ENCODE results near the gene UNC93B1.

Gene UNC93B1

GRCh38 chr11:68030318-68031143 lies 26.6 kb upstream of the UNC93B1 start, which contains the start of gene NDUFS8:
TSS of gene NDUFS8 (plus strand) at chr11:68030681. CDS start at chr11:68032152, 1,471 bp downstream.
- 0 to 1% methylated on average over 46 to 48 of the region's 56 CpGs for whole genome bisulfite sequencing, 2 experiments (ENCODE audit: insufficient coverage in 2 of 2)
- H3K4me3 ChIP-seq (ENCODE audit: extremely low read depth, insufficient read depth, low read length, poor library complexity, severe bottlenecking) = peak within 1 kb of the TSS; percentile 81
- H3K27ac ChIP-seq (ENCODE audit: low read depth, low read length, severe bottlenecking) = peak within 1 kb of the TSS; percentile 45
- peaks cover 36% of the 10 kb centered on the region for H3K36me3 ChIP-seq (ENCODE audit: control insufficient read depth, insufficient read depth, low read length)
- peaks cover 6% of the 10 kb centered on the region for H3K9me3 ChIP-seq (ENCODE audit: control insufficient read depth, low read length)
- peaks cover 9% of the 10 kb centered on the region for H3K4me1 ChIP-seq (ENCODE audit: control insufficient read depth, insufficient read depth, low read length, poor library complexity, severe bottlenecking)

GRCh38 chr11:68028802-68029545 lies 25.1 kb upstream of the UNC93B1 start:
- peaks cover 6% of the 10 kb centered on the region for H3K9me3 ChIP-seq (ENCODE audit: control insufficient read depth, low read length)
- peaks cover 21% of the 10 kb centered on the region for H3K36me3 ChIP-seq (ENCODE audit: control insufficient read depth, insufficient read depth, low read length)
- WGBS, 2 experiments (ENCODE audit: insufficient coverage in 2 of 2) = 96 to 99% methylated on average over 9 to 11 of the region's 12 CpGs
- peak overlapping the region; percentile 74 for H3K27ac ChIP-seq (ENCODE audit: low read depth, low read length, severe bottlenecking)
- H3K4me3 ChIP-seq (ENCODE audit: extremely low read depth, insufficient read depth, low read length, poor library complexity, severe bottlenecking) = no peak overlapping the region
- H3K4me1 ChIP-seq (ENCODE audit: control insufficient read depth, insufficient read depth, low read length, poor library complexity, severe bottlenecking) = peaks cover 9% of the 10 kb centered on the region

DNA sequence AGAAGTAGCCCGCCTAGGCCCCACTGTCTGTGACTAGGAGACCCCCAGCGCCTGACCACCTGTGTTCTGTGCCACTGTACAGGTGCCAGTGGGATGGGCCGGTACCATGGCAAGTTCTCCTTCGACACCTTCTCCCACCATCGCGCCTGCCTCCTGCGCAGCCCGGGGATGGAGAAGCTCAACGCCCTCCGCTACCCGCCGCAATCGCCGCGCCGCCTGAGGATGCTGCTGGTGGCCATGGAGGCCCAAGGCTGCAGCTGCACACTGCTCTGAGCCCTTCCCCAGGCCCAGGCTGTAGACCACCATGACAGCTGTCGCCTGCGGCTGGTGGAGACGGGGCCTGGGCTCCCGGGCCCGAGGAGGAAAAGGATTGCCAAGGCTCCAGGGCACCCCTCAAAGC lies 23.8 kb upstream of the UNC93B1 start:
- WGBS, 2 experiments (ENCODE audit: insufficient coverage in 2 of 2) = 91 to 94% methylated on average over 17 to 21 of the region's 21 CpGs
- no peak overlapping the region for H3K4me3 ChIP-seq (ENCODE audit: extremely low read depth, insufficient read depth, low read length, poor library complexity, severe bottlenecking)
- H3K4me1 ChIP-seq (ENCODE audit: control insufficient read depth, insufficient read depth, low read length, poor library complexity, severe bottlenecking) = peaks cover 9% of the 10 kb centered on the region
- H3K27ac ChIP-seq (ENCODE audit: low read depth, low read length, severe bottlenecking) = peak overlapping the region; percentile 77
- peaks cover 8% of the 10 kb centered on the region for H3K36me3 ChIP-seq (ENCODE audit: control insufficient read depth, insufficient read depth, low read length)
- peaks cover 6% of the 10 kb centered on the region for H3K9me3 ChIP-seq (ENCODE audit: control insufficient read depth, low read length)

DNA sequence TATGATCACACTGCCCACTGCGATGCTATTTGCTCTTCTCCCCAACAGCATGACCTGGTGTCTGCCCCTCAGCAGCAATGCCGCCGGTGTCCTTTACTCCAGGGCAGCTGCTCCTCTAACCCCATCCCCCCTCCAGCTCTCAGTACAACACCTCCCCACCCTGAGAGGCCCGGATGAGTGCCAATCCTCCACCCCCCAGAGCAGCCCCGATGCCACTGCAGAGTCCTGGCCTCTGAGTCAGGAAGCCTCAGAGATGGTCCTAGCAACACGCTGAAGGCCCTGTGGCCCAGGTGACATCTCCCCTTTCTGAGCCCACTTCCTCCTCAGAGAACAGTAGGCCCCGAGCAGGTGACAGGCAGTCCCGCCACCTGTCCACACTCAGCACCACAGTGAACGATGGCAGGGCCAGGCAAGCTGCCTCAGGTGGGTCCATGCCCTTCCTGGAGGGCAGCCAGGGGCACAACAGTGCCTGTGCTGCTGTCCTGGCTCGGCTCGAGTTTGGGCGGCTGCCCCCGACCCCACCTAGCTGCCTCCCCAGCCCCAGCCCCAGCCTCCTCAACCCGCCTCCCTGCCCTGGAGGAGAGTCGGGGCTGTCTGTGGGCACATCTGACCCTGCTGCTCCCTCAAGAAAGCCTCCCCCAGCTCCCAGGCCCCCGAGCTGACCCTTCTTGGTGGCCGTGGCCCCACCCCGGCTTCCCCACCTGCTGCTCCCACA lies 22.7 kb upstream of the UNC93B1 start:
- WGBS, 2 experiments (ENCODE audit: insufficient coverage in 2 of 2) = 92 to 97% methylated on average over 11 to 16 of the region's 18 CpGs
- Histone ChIP-seq H3K27ac (ENCODE audit: low read depth, low read length, severe bottlenecking) (no peak overlapping the region), H3K4me3 (ENCODE audit: extremely low read depth, insufficient read depth, low read length, poor library complexity, severe bottlenecking) (no peak overlapping the region), H3K4me1 (ENCODE audit: control insufficient read depth, insufficient read depth, low read length, poor library complexity, severe bottlenecking) (peaks cover 9% of the 10 kb centered on the region), H3K36me3 (ENCODE audit: control insufficient read depth, insufficient read depth, low read length) (no peaks in the 10 kb centered on the region), H3K9me3 (ENCODE audit: control insufficient read depth, low read length) (peaks cover 6% of the 10 kb centered on the region)

DNA sequence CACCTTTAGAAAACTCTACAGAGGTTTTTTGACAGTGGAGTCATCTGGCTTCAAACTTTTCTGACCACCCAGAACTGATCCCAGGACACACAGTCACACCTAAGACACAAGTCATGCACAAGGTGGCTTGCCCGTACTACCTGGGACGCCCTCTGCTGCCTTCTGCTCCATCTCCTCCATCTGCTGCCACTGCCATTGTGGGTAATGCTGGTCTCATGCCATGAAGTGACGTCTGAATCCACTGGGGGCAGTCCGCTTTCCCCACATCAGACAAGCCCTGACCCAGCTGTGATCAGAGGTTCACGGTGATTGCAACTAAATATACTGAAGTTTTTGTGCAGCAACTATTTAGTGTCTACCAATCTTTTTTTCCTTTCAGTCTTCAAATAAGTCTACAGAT lies 21.1 kb upstream of the UNC93B1 start:
- Histone ChIP-seq H3K27ac (ENCODE audit: low read depth, low read length, severe bottlenecking) (no peak overlapping the region), H3K4me1 (ENCODE audit: control insufficient read depth, insufficient read depth, low read length, poor library complexity, severe bottlenecking) (peaks cover 11% of the 10 kb centered on the region), H3K36me3 (ENCODE audit: control insufficient read depth, insufficient read depth, low read length) (no peaks in the 10 kb centered on the region), H3K9me3 (ENCODE audit: control insufficient read depth, low read length) (peaks cover 6% of the 10 kb centered on the region), H3K4me3 (ENCODE audit: extremely low read depth, insufficient read depth, low read length, poor library complexity, severe bottlenecking) (no peak overlapping the region)
- 88 to 96% methylated on average over 3 to 4 of the region's 5 CpGs for WGBS, 2 experiments (ENCODE audit: insufficient coverage in 2 of 2)

GRCh38 chr11:68024508-68024907 lies 20.6 kb upstream of the UNC93B1 start:
- Histone ChIP-seq H3K9me3 (ENCODE audit: control insufficient read depth, low read length) (peaks cover 6% of the 10 kb centered on the region), H3K36me3 (ENCODE audit: control insufficient read depth, insufficient read depth, low read length) (no peaks in the 10 kb centered on the region), H3K27ac (ENCODE audit: low read depth, low read length, severe bottlenecking) (no peak overlapping the region), H3K4me1 (ENCODE audit: control insufficient read depth, insufficient read depth, low read length, poor library complexity, severe bottlenecking) (peaks cover 11% of the 10 kb centered on the region), H3K4me3 (ENCODE audit: extremely low read depth, insufficient read depth, low read length, poor library complexity, severe bottlenecking) (no peak overlapping the region)
- WGBS, 2 experiments (ENCODE audit: insufficient coverage in 2 of 2) = 95 to 100% methylated on average over 3 to 4 of the region's 5 CpGs

DNA sequence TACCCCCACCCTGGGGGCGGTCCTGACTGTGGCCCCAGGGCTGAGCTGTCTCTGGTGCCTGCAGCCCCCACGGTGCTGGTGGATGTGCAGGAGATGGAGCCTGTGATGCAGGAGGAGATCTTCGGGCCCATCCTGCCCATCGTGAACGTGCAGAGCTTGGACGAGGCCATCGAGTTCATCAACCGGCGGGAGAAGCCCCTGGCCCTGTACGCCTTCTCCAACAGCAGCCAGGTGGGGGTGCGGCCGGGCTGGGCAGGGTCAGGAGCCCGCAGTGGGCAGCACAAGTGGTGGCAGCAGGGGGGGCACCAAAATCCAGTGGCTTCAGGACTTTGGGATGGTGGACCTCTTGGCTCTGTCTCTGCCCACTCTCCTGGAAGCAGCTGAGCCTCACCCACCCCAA lies 18.6 kb upstream of the UNC93B1 start:
- Histone ChIP-seq H3K4me1 (ENCODE audit: control insufficient read depth, insufficient read depth, low read length, poor library complexity, severe bottlenecking) (peaks cover 4% of the 10 kb centered on the region), H3K9me3 (ENCODE audit: control insufficient read depth, low read length) (no peaks in the 10 kb centered on the region), H3K27ac (ENCODE audit: low read depth, low read length, severe bottlenecking) (no peak overlapping the region), H3K4me3 (ENCODE audit: extremely low read depth, insufficient read depth, low read length, poor library complexity, severe bottlenecking) (no peak overlapping the region), H3K36me3 (ENCODE audit: control insufficient read depth, insufficient read depth, low read length) (no peaks in the 10 kb centered on the region)
- WGBS, 2 experiments (ENCODE audit: insufficient coverage in 2 of 2) = 91 to 92% methylated on average over 11 to 13 of the region's 13 CpGs

DNA sequence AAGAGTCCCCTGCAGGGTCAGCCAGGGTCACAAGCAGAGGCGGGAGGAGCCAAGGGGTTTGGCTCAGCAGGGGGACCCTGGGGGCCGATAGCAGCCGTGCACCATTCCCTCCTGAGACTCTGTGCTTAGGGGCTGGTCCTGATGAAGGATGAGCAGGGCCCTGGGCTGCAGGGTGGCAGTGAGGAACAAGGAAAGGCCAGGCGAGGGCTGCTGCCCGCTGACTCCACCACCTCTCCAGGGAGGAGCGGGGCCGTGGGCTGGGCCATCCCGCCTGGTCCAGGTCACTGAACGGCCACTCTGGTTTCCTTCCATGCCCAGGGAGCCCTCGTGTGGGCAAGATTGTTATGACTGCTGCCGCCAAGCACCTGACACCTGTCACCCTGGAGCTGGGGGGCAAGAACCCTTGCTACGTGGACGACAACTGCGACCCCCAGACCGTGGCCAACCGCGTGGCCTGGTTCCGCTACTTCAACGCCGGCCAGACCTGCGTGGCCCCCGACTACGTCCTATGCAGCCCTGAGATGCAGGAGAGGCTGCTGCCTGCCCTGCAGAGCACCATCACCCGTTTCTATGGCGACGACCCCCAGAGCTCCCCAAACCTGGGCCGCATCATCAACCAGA lies 17.4 kb upstream of the UNC93B1 start:
- H3K27ac ChIP-seq (ENCODE audit: low read depth, low read length, severe bottlenecking) = no peak overlapping the region
- H3K36me3 ChIP-seq (ENCODE audit: control insufficient read depth, insufficient read depth, low read length) = no peaks in the 10 kb centered on the region
- no peak overlapping the region for H3K4me3 ChIP-seq (ENCODE audit: extremely low read depth, insufficient read depth, low read length, poor library complexity, severe bottlenecking)
- H3K9me3 ChIP-seq (ENCODE audit: control insufficient read depth, low read length) = no peaks in the 10 kb centered on the region
- peaks cover 3% of the 10 kb centered on the region for H3K4me1 ChIP-seq (ENCODE audit: control insufficient read depth, insufficient read depth, low read length, poor library complexity, severe bottlenecking)
- 75 to 78% methylated on average over 25 to 26 of the region's 27 CpGs for WGBS, 2 experiments (ENCODE audit: insufficient coverage in 2 of 2)

- no peaks in the 10 kb centered on the region for H3K9me3 ChIP-seq (ENCODE audit: control insufficient read depth, low read length)
- H3K27ac ChIP-seq (ENCODE audit: low read depth, low read length, severe bottlenecking) = no peak overlapping the region
- H3K4me1 ChIP-seq (ENCODE audit: control insufficient read depth, insufficient read depth, low read length, poor library complexity, severe bottlenecking) = peaks cover 3% of the 10 kb centered on the region
- no peak overlapping the region for H3K4me3 ChIP-seq (ENCODE audit: extremely low read depth, insufficient read depth, low read length, poor library complexity, severe bottlenecking)
- no peaks in the 10 kb centered on the region for H3K36me3 ChIP-seq (ENCODE audit: control insufficient read depth, insufficient read depth, low read length)
- WGBS, 2 experiments (ENCODE audit: insufficient coverage in 2 of 2) = 57 to 60% methylated on average over 9 to 11 of the region's 11 CpGs
Measured at GRCh38 chr11:68020575-68020974, 16.7 kb upstream of the UNC93B1 start.

DNA sequence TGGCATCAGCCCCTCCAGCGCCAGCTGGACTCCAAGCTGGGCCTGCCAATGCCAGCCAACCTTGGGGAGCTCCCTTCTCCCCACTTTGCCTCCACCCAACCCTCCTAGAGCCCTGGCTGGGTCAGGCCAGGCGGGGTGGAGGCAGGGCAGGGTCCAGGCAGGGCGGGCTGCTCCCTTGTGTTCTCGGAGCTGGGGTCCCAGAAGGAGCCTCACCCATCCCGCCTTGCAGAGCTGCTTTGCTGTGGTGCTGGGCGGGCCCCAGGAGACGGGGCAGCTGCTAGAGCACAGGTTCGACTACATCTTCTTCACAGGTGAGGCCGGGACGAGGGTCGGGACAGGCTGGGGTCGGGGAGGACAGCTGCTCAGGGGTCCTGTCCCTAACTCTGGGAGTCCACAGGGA lies 15.6 kb upstream of the UNC93B1 start:
- Histone ChIP-seq H3K9me3 (ENCODE audit: control insufficient read depth, low read length) (no peaks in the 10 kb centered on the region), H3K4me3 (ENCODE audit: extremely low read depth, insufficient read depth, low read length, poor library complexity, severe bottlenecking) (no peak overlapping the region), H3K4me1 (ENCODE audit: control insufficient read depth, insufficient read depth, low read length, poor library complexity, severe bottlenecking) (peaks cover 5% of the 10 kb centered on the region), H3K27ac (ENCODE audit: low read depth, low read length, severe bottlenecking) (no peak overlapping the region), H3K36me3 (ENCODE audit: control insufficient read depth, insufficient read depth, low read length) (no peaks in the 10 kb centered on the region)
- 89 to 92% methylated on average over 10 to 12 of the region's 12 CpGs for WGBS, 2 experiments (ENCODE audit: insufficient coverage in 2 of 2)
